HG02970 (cell line): Measurements from ENCODE around the gene NETO1.

Experiments
- ATAC-seq: cut with Tn5 transposase; IDR thresholded peaks from one replicate; pipeline ENCODE4 v1.9.1; 2021; ENCODE audit warnings: mild to moderate bottlenecking, moderate library complexity, moderate number of reproducible peaks; ENCODE audit not compliant: unreplicated experiment, low FRiP score

The NETO1 gene

GRCh38 chr18:72867746-72868584, at the start of gene NETO1:
NETO1 (minus strand) TSS chr18:72867987; CDS start chr18:72867291, 696 bp downstream.
- ATAC-seq: no peak

- ATAC-seq: no peak
Measured at GRCh38 chr18:72910045-72910444, 42.3 kb upstream of the NETO1 start.

- no peak for ATAC-seq
Measured at GRCh38 chr18:72908181-72908580, 40.4 kb upstream of the NETO1 start.

GRCh38 chr18:72903033-72903432, 35.2 kb upstream of the NETO1 start:
- no peak for ATAC-seq

- no peak for ATAC-seq
Measured at GRCh38 chr18:72899338-72899737, 31.6 kb upstream of the NETO1 start.

GRCh38 chr18:72898870-72899269, 31.1 kb upstream of the NETO1 start:
- no peak for ATAC-seq

- ATAC-seq: no peak
Measured at GRCh38 chr18:72895548-72895947, 27.8 kb upstream of the NETO1 start.

GRCh38 chr18:72878561-72878960, 10.8 kb upstream of the NETO1 start:
- no peak for ATAC-seq

- ATAC-seq: no peak
Measured at GRCh38 chr18:72878143-72878542, 10.4 kb upstream of the NETO1 start.

- no peak for ATAC-seq
Measured at GRCh38 chr18:72871091-72871490, 3.3 kb upstream of the NETO1 start.

- no peak for ATAC-seq
Measured at GRCh38 chr18:72869226-72870185, 1.7 kb upstream of the NETO1 start.

GRCh38 chr18:72868585-72869225, 918 bp upstream of the NETO1 start:
- ATAC-seq: no peak

GRCh38 chr18:72866901-72867745, 664 bp downstream of the NETO1 start:
- ATAC-seq: no peak

- ATAC-seq: no peak
Measured at GRCh38 chr18:72866442-72866900, 1.3 kb downstream of the NETO1 start.

GRCh38 chr18:72863754-72864153, 4.0 kb downstream of the NETO1 start:
- no peak for ATAC-seq

- ATAC-seq: no peak
Measured at GRCh38 chr18:72859088-72859487, 8.7 kb downstream of the NETO1 start.

- ATAC-seq: no peak
Measured at GRCh38 chr18:72849671-72850070, 18.1 kb downstream of the NETO1 start.

- no peak for ATAC-seq
Measured at GRCh38 chr18:72848503-72849237, 19.1 kb downstream of the NETO1 start.

- ATAC-seq: no peak
Measured at GRCh38 chr18:72847771-72848170, 20.0 kb downstream of the NETO1 start.
